ENCODE results near the gene STXBP5.

Gene STXBP5

GRCh38 chr6:147207351-147207750 is 3.1 kb downstream of the STXBP5 start:
- H3K79me1 ChIP-seq (ENCODE audit: low read length) = peaks cover 12% of the 10 kb centered on the region
- no peak overlapping the region for H2AFZ ChIP-seq (ENCODE audit: insufficient read depth, low read length, poor library complexity)
- H3K79me2 ChIP-seq (ENCODE audit: control insufficient read depth, insufficient read depth, low read length, poor library complexity) = peaks cover 6% of the 10 kb centered on the region
- H3K27ac ChIP-seq (ENCODE audit: low read depth, low read length) = no peak overlapping the region
- no peak overlapping the region for H2BK5ac ChIP-seq (ENCODE audit: low read depth, low read length, poor library complexity)
- H4K8ac ChIP-seq (ENCODE audit: low read depth, low read length) = no peak overlapping the region
- no peak overlapping the region for H4K91ac ChIP-seq (ENCODE audit: low read depth, low read length)
- H3K4me3 ChIP-seq (ENCODE audit: low read depth, low read length) = no peak overlapping the region
- no peaks in the 10 kb centered on the region for H3K4me1 ChIP-seq (ENCODE audit: control insufficient read depth in 1 of 2, insufficient read depth in 2 of 2, low read length in 2 of 2)
- H3K23ac ChIP-seq (ENCODE audit: low read length) = no peak overlapping the region
- no peak overlapping the region for H3K9ac ChIP-seq (ENCODE audit: low read length)
- H4K12ac ChIP-seq (ENCODE audit: low read depth, low read length) = no peak overlapping the region
- no peak overlapping the region for H2AK5ac ChIP-seq (ENCODE audit: low read length)
- H3K14ac ChIP-seq (ENCODE audit: low read length) = no peak overlapping the region
- peak in 1 of 2 donors; percentile 33 for DNase-seq
- H2BK12ac ChIP-seq (ENCODE audit: low read length) = no peak overlapping the region
- WGBS (ENCODE audit: extremely low coverage, insufficient coverage, insufficient read length) = no CpG with 5 or more reads among the region's 6 CpGs
- H3K4me2 ChIP-seq (ENCODE audit: low read length) = no peak overlapping the region
- H3K27me3 ChIP-seq (ENCODE audit: insufficient read depth, low read length) = no peaks in the 10 kb centered on the region
- H3K9me3 ChIP-seq (ENCODE audit: insufficient read depth, low read depth, low read length) = no peaks in the 10 kb centered on the region
- H3K18ac ChIP-seq (ENCODE audit: low read length) = no peak overlapping the region
- H3K4ac ChIP-seq (ENCODE audit: low read depth, low read length) = no peak overlapping the region
- no peak overlapping the region for H2BK120ac ChIP-seq (ENCODE audit: insufficient read depth, low read length, poor library complexity)
- peaks cover 2% of the 10 kb centered on the region in 2 experiments for H3K36me3 ChIP-seq (ENCODE audit: control insufficient read depth in 1 of 2, insufficient read depth in 2 of 2, low read length in 2 of 2)

GRCh38 chr6:147207837-147208754 is 3.9 kb downstream of the STXBP5 start:
- no peak overlapping the region for H2AFZ ChIP-seq (ENCODE audit: insufficient read depth, low read length, poor library complexity)
- peaks cover 8% of the 10 kb centered on the region for H3K79me1 ChIP-seq (ENCODE audit: low read length)
- H3K4me3 ChIP-seq (ENCODE audit: low read depth, low read length) = no peak overlapping the region
- no peaks in the 10 kb centered on the region for H3K9me3 ChIP-seq (ENCODE audit: insufficient read depth, low read depth, low read length)
- no peak overlapping the region for H2AK5ac ChIP-seq (ENCODE audit: low read length)
- H3K9ac ChIP-seq (ENCODE audit: low read length) = no peak overlapping the region
- no peak for DNase-seq
- no peak overlapping the region for H2BK5ac ChIP-seq (ENCODE audit: low read depth, low read length, poor library complexity)
- H4K8ac ChIP-seq (ENCODE audit: low read depth, low read length) = no peak overlapping the region
- no peak overlapping the region for H3K14ac ChIP-seq (ENCODE audit: low read length)
- H3K27ac ChIP-seq (ENCODE audit: low read depth, low read length) = no peak overlapping the region
- no peak overlapping the region for H4K12ac ChIP-seq (ENCODE audit: low read depth, low read length)
- peaks cover 6% of the 10 kb centered on the region for H3K79me2 ChIP-seq (ENCODE audit: control insufficient read depth, insufficient read depth, low read length, poor library complexity)
- no peak overlapping the region for H4K91ac ChIP-seq (ENCODE audit: low read depth, low read length)
- no peak overlapping the region for H3K18ac ChIP-seq (ENCODE audit: low read length)
- no peak overlapping the region for H2BK12ac ChIP-seq (ENCODE audit: low read length)
- no CpG with 5 or more reads among the region's 4 CpGs for WGBS (ENCODE audit: extremely low coverage, insufficient coverage, insufficient read length)
- no peak overlapping the region for H3K4me2 ChIP-seq (ENCODE audit: low read length)
- peaks cover 2% of the 10 kb centered on the region in 2 experiments for H3K36me3 ChIP-seq (ENCODE audit: control insufficient read depth in 1 of 2, insufficient read depth in 2 of 2, low read length in 2 of 2)
- H3K4ac ChIP-seq (ENCODE audit: low read depth, low read length) = no peak overlapping the region
- no peak overlapping the region for H3K23ac ChIP-seq (ENCODE audit: low read length)
- H3K4me1 ChIP-seq (ENCODE audit: control insufficient read depth in 1 of 2, insufficient read depth in 2 of 2, low read length in 2 of 2) = no peaks in the 10 kb centered on the region
- no peak overlapping the region for H2BK120ac ChIP-seq (ENCODE audit: insufficient read depth, low read length, poor library complexity)
- no peaks in the 10 kb centered on the region for H3K27me3 ChIP-seq (ENCODE audit: insufficient read depth, low read length)

- Histone ChIP-seq H3K27me3 (ENCODE audit: insufficient read depth, low read length) (no peaks in the 10 kb centered on the region), H2BK5ac (ENCODE audit: low read depth, low read length, poor library complexity) (no peak overlapping the region), H2BK120ac (ENCODE audit: insufficient read depth, low read length, poor library complexity) (no peak overlapping the region), H3K79me1 (ENCODE audit: low read length) (no peaks in the 10 kb centered on the region), H4K12ac (ENCODE audit: low read depth, low read length) (no peak overlapping the region), H3K79me2 (ENCODE audit: control insufficient read depth, insufficient read depth, low read length, poor library complexity) (no peaks in the 10 kb centered on the region), H3K36me3 (ENCODE audit: control insufficient read depth in 1 of 2, insufficient read depth in 2 of 2, low read length in 2 of 2) (peaks cover 2 to 3% of the 10 kb centered on the region in 2 experiments), H4K91ac (ENCODE audit: low read depth, low read length) (no peak overlapping the region), H3K4me3 (ENCODE audit: low read depth, low read length) (no peak overlapping the region), H3K27ac (ENCODE audit: low read depth, low read length) (no peak overlapping the region), H3K4me2 (ENCODE audit: low read length) (no peak overlapping the region), H3K9ac (ENCODE audit: low read length) (no peak overlapping the region), H4K8ac (ENCODE audit: low read depth, low read length) (no peak overlapping the region), H2BK12ac (ENCODE audit: low read length) (no peak overlapping the region), H3K4ac (ENCODE audit: low read depth, low read length) (no peak overlapping the region), H2AK5ac (ENCODE audit: low read length) (no peak overlapping the region), H2AFZ (ENCODE audit: insufficient read depth, low read length, poor library complexity) (no peak overlapping the region), H3K4me1 (ENCODE audit: control insufficient read depth in 1 of 2, insufficient read depth in 2 of 2, low read length in 2 of 2) (no peaks in the 10 kb centered on the region), H3K9me3 (ENCODE audit: insufficient read depth, low read depth, low read length) (no peaks in the 10 kb centered on the region), H3K18ac (ENCODE audit: low read length) (no peak overlapping the region), H3K14ac (ENCODE audit: low read length) (no peak overlapping the region), H3K23ac (ENCODE audit: low read length) (no peak overlapping the region)
- WGBS (ENCODE audit: extremely low coverage, insufficient coverage, insufficient read length) = no CpG with 5 or more reads among the region's 2 CpGs
- DNase-seq = no peak
Observed at GRCh38 chr6:147209762-147210449, 5.7 kb downstream of the STXBP5 start.

GRCh38 chr6:147211349-147211748 is 7.1 kb downstream of the STXBP5 start:
- H3K23ac ChIP-seq (ENCODE audit: low read length) = no peak overlapping the region
- H3K4me1 ChIP-seq (ENCODE audit: control insufficient read depth in 1 of 2, insufficient read depth in 2 of 2, low read length in 2 of 2) = no peaks in the 10 kb centered on the region
- no peak overlapping the region for H2BK12ac ChIP-seq (ENCODE audit: low read length)
- no peak overlapping the region for H4K8ac ChIP-seq (ENCODE audit: low read depth, low read length)
- no peak overlapping the region for H2AK5ac ChIP-seq (ENCODE audit: low read length)
- no peak overlapping the region for H3K18ac ChIP-seq (ENCODE audit: low read length)
- H4K12ac ChIP-seq (ENCODE audit: low read depth, low read length) = no peak overlapping the region
- H3K4me3 ChIP-seq (ENCODE audit: low read depth, low read length) = no peak overlapping the region
- no peak overlapping the region for H2BK120ac ChIP-seq (ENCODE audit: insufficient read depth, low read length, poor library complexity)
- H4K91ac ChIP-seq (ENCODE audit: low read depth, low read length) = no peak overlapping the region
- no peaks in the 10 kb centered on the region for H3K79me2 ChIP-seq (ENCODE audit: control insufficient read depth, insufficient read depth, low read length, poor library complexity)
- H3K79me1 ChIP-seq (ENCODE audit: low read length) = no peaks in the 10 kb centered on the region
- no peak overlapping the region for H2BK5ac ChIP-seq (ENCODE audit: low read depth, low read length, poor library complexity)
- no peak overlapping the region for H3K4me2 ChIP-seq (ENCODE audit: low read length)
- 100% methylated on average over 1 of the region's 2 CpGs for WGBS (ENCODE audit: extremely low coverage, insufficient coverage, insufficient read length)
- no peak overlapping the region for H3K14ac ChIP-seq (ENCODE audit: low read length)
- no peaks in the 10 kb centered on the region for H3K9me3 ChIP-seq (ENCODE audit: insufficient read depth, low read depth, low read length)
- no peak overlapping the region for H3K9ac ChIP-seq (ENCODE audit: low read length)
- H3K27me3 ChIP-seq (ENCODE audit: insufficient read depth, low read length) = no peaks in the 10 kb centered on the region
- H3K27ac ChIP-seq (ENCODE audit: low read depth, low read length) = no peak overlapping the region
- peaks cover 5 to 6% of the 10 kb centered on the region in 2 experiments for H3K36me3 ChIP-seq (ENCODE audit: control insufficient read depth in 1 of 2, insufficient read depth in 2 of 2, low read length in 2 of 2)
- H2AFZ ChIP-seq (ENCODE audit: insufficient read depth, low read length, poor library complexity) = no peak overlapping the region
- no peak for DNase-seq
- no peak overlapping the region for H3K4ac ChIP-seq (ENCODE audit: low read depth, low read length)
